ENCODE results near the gene TOR2A. TPM values are rescaled to one million over a fixed set of nuclear protein-coding genes. Genes with fewer than 3 reads are reported as not detected.

TOR2A gene
- total RNA-seq, 1 experiment from 2014 or later, result 27.7 TPM

DNA sequence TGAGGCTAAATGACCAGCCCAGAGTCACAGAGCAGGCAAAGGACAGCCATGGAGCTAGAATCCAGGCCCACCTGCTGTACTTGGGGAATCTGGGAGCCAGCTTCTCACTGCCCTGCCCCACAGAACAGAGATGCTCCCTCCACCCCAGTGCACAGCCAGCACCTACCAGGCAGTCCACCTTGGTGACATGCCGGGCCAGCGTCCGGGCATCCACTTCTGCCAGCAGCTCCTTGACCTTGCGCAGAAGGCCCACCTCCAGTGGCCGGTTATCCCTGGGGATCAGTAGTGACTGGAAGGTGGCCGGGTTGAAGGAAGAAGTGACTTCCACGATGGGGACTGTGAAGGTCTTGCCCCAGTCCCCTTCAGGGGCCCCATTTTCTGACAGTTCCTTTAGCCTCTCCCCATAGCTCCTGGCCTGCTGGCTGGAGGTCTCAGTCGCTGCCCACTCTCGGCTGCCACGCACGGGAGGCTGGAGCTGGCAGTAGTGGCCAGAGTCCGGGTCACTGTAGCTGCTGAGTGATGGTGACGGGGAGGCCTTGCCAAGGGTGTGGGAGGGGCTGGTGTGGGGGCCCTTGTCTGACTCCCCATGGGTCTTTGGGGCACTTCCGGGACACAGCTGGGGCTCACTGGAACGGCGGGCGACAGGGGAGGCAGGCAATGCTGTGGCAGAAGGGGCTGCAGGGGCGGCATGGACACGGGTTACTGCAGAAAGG, 9.5 kb upstream of the TOR2A start:
- DNase-seq (ENCODE audit: low read depth), result no peak

DNA sequence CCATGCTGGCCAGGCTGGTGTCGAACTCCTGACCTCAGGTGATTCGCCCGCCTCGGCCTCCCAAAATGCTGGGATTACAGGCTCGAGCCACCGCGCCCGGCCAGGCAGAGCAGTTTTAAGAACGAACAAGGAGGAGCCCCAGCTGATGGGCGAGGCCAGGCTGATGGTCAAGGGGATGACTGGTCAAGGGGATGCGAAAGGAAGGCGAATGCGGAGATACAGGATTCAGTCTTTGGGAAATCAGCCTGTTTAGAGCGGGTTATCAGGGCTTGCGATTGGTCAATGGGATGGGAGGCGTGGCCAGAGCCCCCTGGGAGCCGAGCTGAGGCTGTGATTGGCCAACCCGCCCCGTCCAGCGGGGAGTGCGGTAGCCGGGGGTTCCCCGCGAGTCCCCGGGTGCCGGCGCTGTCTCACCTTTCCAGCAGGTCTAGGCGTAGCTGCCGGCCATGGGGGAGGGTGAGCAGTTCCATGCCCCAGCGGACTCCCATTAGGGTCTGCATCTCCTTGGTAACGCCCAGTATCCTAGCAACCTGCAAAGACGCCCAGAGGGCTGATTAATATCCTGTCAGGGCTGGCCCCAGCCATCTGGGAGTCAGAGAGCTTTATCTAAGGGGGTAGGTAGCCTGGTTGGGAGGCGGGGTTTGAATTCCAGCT, 7.5 kb upstream of the TOR2A start:
- peak; percentile 27 for DNase-seq (ENCODE audit: low read depth)

DNA sequence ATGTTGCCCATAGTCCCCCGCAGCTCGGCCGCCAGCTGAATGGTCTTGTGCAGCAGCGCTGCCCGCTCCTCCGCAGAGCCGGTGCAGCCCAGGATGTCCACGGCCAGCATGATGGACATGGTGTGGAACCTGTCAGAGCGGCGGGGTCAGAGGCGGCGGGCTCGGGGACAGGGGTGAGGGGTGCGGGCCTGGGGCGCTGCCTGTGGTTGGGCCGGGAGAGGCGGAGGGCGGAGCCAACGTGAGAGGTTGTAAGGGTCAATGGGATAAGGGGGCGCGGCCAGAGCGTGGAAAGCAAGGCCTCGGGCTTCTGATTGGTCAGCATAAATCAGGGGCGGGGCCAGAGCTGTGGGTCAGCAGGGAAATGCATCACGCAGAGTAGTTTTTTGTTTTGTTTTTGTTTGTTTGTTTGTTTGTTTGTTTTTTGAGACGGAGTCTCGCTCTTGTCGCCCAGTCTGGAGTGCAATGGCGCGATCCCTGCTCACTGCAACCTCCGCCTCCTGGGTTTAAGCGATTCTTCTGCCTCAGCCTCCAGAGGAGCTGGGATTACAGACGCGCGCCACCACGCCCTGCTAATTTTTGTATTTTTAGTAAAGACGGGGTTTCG, 6.8 kb upstream of the TOR2A start:
- no peak for DNase-seq (ENCODE audit: low read depth)

DNA sequence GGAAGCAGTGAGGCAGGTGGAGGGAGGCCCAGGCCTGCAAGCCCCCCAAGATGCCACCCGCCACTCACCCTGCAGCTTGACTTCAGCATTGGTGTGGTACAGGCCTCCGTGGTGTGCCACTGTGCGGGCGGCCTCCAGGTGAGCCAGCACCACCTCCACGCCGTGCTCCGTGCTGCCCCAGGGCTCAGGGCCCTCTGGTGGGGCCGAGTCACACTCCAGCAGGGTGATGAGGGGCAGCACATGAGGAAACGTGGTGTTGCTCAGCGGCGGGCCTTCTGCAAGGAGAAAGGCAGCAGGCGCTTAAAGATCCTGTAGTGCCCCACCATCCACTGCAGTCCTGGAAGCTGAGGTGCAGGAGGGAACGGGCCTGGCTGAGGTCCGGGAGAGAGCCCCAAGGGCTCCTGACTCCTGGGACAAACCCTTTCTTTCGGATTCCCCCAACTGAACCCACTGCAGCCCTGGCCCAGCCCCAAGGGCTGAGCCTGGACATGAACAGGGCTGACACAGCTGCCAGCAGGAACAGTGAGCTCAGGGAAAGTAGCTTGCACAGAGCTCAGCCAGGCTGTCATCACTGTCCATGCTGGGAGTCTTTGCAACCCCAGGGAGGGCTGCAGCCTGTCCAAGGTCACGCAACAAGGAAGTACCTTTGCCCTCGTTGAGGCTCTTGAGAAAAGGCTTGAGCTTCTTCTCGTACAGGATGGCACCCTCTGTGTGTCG, 4.7 kb upstream of the TOR2A start:
- DNase-seq (ENCODE audit: low read depth), result no peak

DNA sequence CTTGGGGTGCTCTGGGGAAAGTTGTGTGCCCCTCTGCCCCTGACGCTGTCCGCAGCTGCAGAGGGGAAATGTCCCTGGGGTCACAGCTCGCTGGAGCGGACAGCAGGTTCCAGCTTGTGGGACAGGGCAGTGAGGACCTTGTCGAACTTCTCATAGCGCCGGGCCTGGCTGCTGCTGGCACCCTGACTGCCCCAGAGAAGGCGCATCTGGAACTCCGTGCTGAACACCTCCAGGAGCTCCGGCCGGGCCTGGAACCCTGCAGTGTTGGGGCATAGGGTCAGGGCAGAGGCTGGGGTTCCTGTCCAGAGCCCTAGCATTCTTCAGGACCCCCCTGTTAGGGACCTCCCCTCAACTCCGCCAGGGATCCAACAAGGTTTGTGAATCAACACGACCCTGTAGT, 3.6 kb upstream of the TOR2A start:
- no peak for DNase-seq (ENCODE audit: low read depth)

DNA sequence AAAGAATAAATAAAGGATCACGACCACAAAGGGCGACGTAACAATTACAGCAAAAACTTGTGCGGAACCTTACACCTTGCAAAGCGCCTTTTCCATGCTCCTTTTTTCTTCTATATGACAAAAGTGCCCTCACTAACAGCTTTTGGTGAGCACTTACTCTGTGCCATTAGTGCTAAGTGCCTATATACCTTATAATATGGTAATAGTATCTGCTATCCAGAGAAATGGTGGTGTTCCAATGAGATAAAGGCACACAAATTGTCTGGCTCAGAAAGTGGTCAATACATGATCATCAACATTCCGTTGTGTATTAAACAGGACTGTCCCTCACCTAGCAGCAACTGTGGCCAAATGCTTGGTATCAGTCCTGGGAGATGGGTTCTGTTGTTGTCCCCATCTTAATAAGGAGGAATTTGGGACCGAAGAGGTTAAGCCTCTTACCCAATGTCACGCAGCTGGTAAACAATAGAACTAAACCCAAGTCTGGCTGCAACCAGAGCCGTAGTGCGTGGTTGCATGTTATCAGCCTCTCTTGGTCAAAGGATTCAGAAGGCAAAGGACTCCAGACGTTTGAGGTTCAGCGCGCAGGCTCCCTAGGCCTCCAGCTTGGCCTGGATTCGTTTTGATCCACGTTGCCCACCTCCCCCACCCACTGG, 564 bp upstream of the TOR2A start:
- no peak for DNase-seq (ENCODE audit: low read depth)

DNA sequence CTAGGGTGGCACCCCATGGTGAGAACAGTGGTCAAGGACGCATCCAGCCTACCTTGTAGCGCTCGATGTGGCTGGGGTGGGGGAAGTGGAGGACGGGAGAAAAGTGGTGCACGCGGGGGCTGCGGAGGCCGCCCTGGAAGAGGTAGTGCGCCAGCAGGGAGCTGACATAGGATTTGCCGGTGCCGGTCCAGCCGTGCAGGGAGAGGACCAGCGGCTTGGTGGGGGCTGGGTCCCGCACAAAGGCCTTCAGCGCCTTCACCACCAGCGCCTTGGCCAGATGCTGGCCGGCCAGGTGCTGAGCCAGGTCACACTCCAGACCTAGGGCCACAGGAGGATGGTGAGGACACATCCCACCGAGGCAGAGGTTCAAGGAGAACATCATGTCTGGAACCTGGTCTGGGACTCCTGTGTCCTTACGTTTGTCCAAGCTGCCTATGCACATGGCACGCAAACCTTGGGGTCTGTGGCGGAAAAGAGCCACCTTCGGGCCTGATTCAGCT, 797 bp downstream of the TOR2A start:
- DNase-seq (ENCODE audit: low read depth), result no peak

DNA sequence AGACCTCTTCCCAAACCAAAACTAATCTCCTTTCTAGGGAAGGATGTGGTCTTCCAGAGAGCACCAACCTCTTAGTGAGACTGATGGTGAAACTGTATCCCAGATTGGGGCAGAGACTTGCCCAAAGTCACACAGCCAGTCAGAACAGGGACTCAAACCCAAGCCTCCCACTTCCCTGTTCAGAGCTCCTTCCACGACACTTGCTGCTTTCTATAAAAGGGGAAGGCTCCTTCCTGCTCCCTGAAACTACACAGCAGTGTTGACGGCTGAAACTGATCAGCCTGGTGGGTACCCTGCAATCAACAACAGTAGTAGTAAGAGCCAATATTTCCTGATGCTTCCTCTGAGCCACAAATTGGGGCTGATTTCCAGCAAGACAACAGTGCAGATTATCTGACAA, 1.5 kb downstream of the TOR2A start:
- DNase-seq (ENCODE audit: low read depth), result no peak

DNA sequence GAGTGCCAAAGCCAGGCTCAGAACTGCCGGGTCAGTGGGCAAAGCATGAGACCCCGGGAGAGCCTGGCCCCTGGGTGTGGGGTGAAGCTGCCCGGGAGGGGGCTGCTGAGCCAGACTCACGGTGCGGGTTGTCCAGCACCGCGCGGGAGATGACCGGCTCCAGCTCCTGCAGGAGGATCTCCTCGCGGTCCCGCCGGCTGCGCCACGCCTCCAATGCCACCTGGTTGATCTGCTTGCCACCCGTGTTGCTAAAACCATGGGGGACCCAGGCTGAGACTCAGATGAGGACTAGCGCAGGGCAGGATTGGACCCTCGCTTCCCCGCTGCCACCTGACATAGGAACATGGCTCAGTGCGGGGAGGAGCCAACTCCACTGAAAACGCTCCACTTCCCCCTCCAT, 2.6 kb downstream of the TOR2A start:
- no peak for DNase-seq (ENCODE audit: low read depth)

DNA sequence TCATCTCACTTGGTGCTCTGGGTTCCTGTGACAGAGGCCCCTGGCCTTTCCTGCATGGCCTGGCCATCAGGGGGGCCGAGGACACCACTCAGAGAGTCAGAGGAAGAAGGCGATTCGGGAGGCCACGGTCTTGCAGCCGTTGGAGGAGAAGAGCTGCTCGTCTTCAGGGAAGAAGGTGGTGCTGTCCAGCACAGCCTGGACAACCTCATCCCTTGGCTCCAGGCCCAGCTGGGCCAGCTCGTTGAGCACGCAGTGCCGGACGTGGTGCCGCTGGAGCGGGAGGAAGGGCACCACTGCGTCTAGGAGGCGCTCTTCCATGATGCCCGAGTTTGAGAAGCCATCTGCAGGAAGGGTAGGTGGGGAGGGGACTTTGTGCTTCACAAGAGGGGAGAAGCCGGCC, 3.2 kb downstream of the TOR2A start:
- no peak for DNase-seq (ENCODE audit: low read depth)

DNA sequence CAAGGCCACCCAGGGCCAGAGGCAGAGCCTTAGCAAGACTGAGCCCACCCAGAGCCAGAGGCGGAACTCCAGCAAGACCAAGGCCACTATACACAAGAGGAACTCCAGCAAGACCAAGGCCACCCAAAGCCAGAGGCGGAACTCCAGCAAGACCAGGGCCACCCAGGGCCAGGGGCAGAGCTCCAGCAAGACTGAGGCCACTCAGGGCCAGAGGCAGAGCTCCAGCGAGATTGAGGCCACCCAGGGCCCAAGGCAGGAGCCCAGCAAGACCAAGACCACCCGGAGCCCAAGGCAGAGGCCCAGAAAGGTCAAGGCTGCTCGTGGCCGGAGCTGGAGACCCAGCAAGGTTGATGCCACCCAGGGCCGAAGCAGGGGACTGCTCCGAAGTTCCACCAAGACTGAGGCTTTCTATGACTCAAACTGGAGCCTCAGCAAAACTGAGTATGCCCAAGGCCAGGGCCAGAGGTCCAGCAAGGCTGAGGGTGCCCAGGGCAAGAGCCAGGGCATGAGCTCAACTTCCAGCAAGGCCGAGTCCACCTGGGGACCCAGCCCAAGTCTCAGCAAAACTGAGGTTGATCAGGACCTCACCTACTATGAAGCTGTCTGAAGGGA, 4.2 kb downstream of the TOR2A start:
- no peak for DNase-seq (ENCODE audit: low read depth)

DNA sequence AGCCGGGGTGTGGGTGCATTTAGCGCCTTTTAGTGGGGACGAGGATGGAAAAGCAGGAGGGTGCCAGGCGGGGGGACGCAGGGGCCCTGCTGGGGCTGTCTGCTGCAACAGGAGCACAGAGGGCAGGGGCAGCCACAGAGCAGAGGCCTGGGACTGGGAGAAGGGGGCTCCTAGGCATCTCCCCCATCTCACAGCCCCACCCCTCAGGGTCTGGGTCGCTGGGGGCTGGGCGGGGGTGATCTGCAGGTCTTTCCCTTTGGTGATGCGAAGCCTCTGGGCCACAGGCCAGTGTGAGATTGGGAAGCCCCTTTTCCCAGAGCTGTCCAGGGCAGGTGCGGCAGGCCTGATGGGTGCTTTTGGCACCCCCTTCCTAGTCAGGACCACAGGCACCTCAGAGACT, 4.8 kb downstream of the TOR2A start:
- DNase-seq (ENCODE audit: low read depth), result no peak

DNA sequence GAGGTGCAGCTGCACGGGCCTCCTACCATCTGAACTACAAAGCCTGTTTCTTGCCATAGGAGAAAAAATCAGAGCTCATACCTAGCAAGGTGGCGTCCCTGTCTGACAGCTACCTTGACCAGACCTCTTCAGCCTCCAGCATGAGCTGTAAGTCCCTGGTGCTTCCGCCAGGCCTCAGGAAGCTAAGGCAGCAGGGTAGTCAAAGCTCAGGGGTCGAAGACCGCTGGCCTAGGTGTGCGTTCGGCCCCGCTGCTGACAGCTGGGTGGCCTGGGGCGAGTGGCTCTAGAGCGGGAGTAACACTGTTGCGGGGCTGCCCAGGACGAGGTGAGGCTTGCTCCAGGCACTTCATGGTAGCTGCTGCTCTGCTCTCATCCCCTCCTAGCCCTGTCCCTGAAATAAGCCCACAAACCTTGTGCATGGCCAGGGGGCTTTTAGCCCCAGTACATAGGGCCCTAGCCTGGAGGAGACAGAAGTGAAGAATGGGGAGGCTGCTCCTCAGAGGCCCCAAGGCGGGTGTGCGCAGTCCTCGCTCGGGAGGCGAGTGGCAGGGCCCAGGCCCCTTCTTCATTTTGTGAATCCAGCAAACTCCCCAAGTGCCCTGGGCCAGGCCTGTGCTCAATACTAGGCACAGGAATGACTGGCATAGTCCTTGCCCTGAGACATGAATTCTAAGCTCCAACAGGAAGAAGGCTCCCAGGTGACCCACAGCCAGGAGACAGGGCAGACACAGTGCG, 5.4 kb downstream of the TOR2A start:
- no peak for DNase-seq (ENCODE audit: low read depth)

DNA sequence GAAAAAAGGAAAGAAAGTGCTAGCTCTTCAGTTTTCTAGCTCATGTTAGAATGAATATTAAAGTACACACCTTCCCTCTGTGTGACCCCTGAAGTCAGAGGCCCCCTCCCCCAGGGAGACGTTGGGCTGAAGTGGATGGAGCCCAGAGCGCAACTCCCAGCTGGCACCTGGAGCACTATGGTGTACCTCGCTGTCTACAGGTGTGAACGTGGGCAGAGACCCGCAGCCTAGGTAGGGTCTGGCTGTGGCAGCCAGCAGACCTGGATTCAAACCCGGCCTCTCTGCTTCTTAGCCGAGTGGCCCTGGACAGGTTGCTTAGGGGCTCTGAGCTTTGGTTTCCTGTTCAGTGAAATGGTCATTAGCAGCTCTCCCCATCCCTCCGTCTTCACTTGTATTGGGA, 6.3 kb downstream of the TOR2A start:
- DNase-seq (ENCODE audit: low read depth), result no peak

DNA sequence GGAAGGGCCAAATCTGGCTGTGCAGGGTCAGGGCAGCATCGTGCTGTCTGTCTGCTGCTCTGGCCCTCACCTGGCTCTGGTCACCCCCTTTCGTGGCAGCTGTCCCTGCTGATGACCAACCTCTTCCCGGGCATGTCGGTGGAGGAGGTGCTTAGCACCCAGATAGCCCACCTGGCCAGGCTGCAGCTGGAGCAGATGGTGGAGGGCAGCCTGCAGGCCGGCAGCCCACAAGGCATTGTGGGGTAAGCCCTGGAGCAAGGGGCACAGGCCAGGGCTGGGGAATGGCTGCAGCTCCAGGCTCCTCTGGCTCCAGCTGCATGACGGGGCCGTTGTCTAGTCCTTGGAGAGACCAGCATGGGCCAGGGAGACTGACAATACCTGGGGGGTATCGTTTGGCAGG, 8.2 kb downstream of the TOR2A start:
- DNase-seq (ENCODE audit: low read depth), result no peak

DNA sequence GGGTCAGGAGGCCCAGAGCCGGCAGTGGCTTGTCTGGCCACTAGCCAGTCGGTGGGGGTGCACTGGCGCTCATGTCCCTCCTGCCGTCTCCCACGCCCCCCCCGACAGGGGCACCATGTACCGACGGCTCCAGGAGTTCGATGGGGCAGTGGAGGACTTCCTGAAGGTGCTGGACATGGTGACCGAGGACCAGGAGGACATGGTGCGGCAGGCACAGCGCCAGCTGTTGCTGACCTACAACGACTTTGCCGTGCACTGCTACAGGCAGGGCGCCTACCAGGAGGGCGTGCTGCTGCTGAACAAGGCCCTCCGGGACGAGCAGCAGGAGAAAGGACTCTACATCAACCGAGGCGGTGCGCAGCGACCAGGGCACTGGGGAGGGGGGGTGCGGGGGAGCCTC, 11.1 kb downstream of the TOR2A start:
- DNase-seq (ENCODE audit: low read depth), result no peak

DNA sequence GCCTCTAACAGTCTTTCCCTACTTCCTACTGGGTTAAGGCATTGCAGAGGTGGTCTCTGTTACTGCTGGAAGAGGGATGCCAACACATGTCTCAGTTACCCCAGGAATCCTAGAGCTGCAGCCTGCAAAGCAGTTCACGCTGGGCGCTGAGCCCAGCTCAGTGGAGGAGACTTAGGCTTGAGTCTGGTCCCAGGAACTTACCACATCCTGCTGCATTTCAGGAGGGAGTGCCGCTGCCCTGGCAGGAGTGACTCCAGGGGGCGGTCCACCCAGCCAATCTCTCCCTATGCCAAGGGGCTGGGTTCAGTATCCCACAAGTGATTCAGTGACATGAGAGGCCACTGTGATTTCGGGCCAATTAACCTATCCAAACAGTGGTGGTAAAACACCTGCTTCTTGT, 11.7 kb downstream of the TOR2A start:
- peak; percentile 83 for DNase-seq (ENCODE audit: low read depth)

DNA sequence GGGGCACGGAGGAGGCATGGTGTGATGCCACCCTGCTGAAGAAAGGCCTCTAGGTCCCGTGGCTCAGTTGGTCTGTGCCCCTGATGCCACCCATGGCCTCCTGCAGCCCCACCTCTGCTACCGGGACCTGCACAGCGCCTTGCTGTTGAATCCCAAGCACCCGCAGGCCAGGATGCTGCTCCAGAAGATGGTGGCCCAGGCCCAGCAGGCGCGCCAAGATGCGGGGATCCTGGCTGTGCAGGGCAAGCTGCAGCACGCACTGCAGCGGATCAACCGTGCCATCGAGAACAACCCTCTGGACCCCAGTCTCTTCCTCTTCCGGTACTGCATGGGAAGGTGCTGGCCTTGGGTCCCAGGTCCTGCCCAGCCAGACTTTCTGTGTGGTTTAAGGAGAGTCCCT, 12.1 kb downstream of the TOR2A start:
- no peak for DNase-seq (ENCODE audit: low read depth)

DNA sequence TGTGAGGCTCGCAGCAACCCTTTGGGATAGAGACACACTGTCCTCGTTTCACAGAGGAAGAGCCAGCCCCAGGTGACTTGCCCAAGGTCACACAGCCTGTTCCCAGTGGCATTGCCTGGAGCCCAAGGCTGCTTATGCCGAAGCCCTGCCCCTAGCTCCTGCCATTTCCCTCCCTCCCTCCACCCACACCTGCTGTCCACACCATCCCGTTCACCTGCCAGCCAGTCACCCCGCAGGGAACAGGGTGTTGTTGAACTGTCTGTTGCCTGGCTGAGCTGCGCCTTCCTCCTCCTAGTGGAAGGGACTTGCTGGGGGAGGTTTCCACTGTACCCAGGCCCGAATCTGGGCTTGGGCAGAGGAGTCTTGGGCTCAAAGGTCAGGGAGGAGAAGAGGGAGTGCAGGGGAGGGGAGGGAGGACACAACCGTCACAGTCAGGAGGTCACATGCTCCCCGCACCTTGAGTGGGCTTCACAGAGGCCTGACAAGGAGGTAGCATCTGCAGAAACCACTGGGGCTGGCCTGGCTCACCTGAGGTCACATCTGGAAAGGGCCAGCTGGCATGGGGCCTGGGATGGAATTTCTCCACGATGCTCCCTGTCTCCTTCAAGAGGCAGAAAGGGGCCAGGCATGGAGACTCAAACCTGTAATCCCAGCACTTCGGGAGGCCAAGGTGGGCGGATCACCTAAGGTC, 12.9 kb downstream of the TOR2A start:
- DNase-seq (ENCODE audit: low read depth), result no peak

DNA sequence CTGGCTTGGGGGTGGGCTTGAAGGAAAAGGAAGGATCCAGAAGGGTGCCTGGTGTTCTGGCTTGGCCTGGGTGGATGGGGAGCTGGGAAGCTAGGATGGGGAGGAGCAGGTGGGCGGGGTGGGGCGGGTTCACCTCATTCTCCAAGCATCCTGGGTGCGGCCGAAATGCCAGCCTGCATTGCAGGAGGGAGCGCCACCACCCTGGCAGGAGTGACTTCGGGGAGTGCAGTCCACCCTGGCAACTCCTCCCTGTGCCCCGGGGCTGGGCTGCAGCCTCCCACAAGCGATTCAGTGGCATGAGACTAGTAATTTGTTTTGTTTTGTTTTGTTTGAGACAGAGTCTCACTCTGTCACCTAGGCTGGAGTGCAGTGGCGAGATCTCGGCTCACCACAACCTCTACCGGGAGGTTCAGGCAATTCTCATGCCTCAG, 13.7 kb downstream of the TOR2A start:
- DNase-seq (ENCODE audit: low read depth), result peak; percentile 26

Data from HT1080 (cell line).